SHP77 treated with DMSO at 0.1 percent for 48 hours (cell line): ENCODE measurements around the gene C2orf69.
A peak's percentile ranks its signal among the peaks of the same experiment; 100 is the strongest.

Source experiments
- DNase-seq: peaks from one replicate; lab custom pipeline; 2025; lab: John Stamatoyannopoulos, UW

Gene C2orf69

GRCh38 chr2:199914372-199914958, 3.4 kb downstream of the C2orf69 start:
- DNase-seq: no peak

GRCh38 chr2:199916980-199917379, 5.9 kb downstream of the C2orf69 start:
- DNase-seq: no peak

GRCh38 chr2:199922856-199923255, 11.8 kb downstream of the C2orf69 start:
- DNase-seq: no peak

- no peak for DNase-seq
Observed at GRCh38 chr2:199923924-199924323, 12.8 kb downstream of the C2orf69 start.

- DNase-seq: no peak
Observed at GRCh38 chr2:199926806-199927205, 15.7 kb downstream of the C2orf69 start.

GRCh38 chr2:199928226-199928625, 17.1 kb downstream of the C2orf69 start:
- no peak for DNase-seq

GRCh38 chr2:199928626-199929025, 17.5 kb downstream of the C2orf69 start:
- no peak for DNase-seq

GRCh38 chr2:199929262-199929661, 18.2 kb downstream of the C2orf69 start:
- DNase-seq: no peak

- no peak for DNase-seq
Observed at GRCh38 chr2:199932312-199932855, 21.3 kb downstream of the C2orf69 start.

GRCh38 chr2:199933466-199933865, 22.4 kb downstream of the C2orf69 start:
- DNase-seq: no peak

- no peak for DNase-seq
Observed at GRCh38 chr2:199936554-199936953, 25.5 kb downstream of the C2orf69 start.

- DNase-seq: peak; percentile 8
Observed at GRCh38 chr2:199940373-199940772, 29.3 kb downstream of the C2orf69 start.

GRCh38 chr2:199943373-199943772, 32.3 kb downstream of the C2orf69 start:
- DNase-seq: no peak

GRCh38 chr2:199946196-199946595, 35.1 kb downstream of the C2orf69 start:
- no peak for DNase-seq

GRCh38 chr2:199946836-199947235, 35.7 kb downstream of the C2orf69 start:
- DNase-seq: no peak

- DNase-seq: no peak
Observed at GRCh38 chr2:199950396-199950795, 39.3 kb downstream of the C2orf69 start.

GRCh38 chr2:199951023-199951422, 39.9 kb downstream of the C2orf69 start:
- DNase-seq: no peak

- peak; percentile 84 for DNase-seq
Observed at GRCh38 chr2:199955007-199955338, 43.9 kb downstream of the C2orf69 start.

- peak; percentile 88 for DNase-seq
Observed at GRCh38 chr2:199955339-199956061, 44.4 kb downstream of the C2orf69 start, which contains the start of the genes MAIP1 and TYW5. TSS of gene MAIP1 (plus strand) at chr2:199955582. CDS start at chr2:199955799, 217 bp downstream. TSS of gene TYW5 (minus strand) at chr2:199955491. CDS start at chr2:199955470, 21 bp downstream.

GRCh38 chr2:199956062-199956380, 44.9 kb downstream of the C2orf69 start:
- DNase-seq: no peak

- no peak for DNase-seq
Observed at GRCh38 chr2:199958014-199958413, 46.9 kb downstream of the C2orf69 start.

- DNase-seq: no peak
Observed at GRCh38 chr2:199962203-199962602, 51.1 kb downstream of the C2orf69 start.

- no peak for DNase-seq
Observed at GRCh38 chr2:199966405-199966804, 55.3 kb downstream of the C2orf69 start.

- DNase-seq: no peak
Observed at GRCh38 chr2:199966976-199967375, 55.9 kb downstream of the C2orf69 start.
